Fibroblast of skin of back (primary cell): ENCODE measurements around the gene TATDN2.
"Not testable (repeated sequence)": the region's sequence is repeated elsewhere in the genome, so short reads cannot be mapped to it uniquely, and the experiment has no call there.

Experiments used
- DNase-seq: peaks from one replicate; pipeline ENCODE4 v3.0.0-alpha.2; 2013

Gene TATDN2

GRCh38 chr3:10238345-10239183 is 9.7 kb upstream of the TATDN2 start:
- DNase-seq, result no peak

GRCh38 chr3:10240799-10241198 is 7.5 kb upstream of the TATDN2 start:
- DNase-seq, result no peak

- DNase-seq, result peak; percentile 70
These were observed 5.8 kb upstream of the TATDN2 start for GRCh38 chr3:10242182-10243065.

GRCh38 chr3:10244009-10244408 is 4.2 kb upstream of the TATDN2 start:
- DNase-seq, result no peak

- DNase-seq, result no peak
These were observed 3.1 kb upstream of the TATDN2 start for GRCh38 chr3:10245081-10245712.

DNA sequence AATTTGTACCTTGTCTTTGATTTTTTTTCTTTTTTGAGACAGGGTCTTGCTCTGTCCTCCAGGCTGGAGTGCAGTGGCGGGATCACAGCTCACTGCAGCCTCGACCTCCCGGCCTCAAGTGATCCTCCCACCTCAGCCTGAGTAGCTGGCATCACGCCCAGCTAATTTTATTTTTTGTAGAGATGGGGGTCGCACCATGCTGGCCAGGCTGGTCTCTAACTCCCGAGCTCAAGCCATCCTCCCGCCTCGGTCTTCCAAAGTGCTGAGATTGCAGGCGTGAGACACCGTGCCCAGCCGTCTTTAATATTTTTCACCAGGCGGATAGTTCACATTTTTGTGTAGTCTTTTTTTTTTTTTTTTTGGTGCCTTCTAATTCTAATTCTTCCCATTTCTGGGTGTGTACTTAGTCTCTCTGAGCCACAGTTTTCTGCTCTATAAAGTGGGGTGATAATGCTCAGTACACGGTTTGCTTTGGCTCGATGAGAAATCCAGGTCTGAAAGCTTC is 528 bp upstream of the TATDN2 start:
- DNase-seq, result no peak

DNA sequence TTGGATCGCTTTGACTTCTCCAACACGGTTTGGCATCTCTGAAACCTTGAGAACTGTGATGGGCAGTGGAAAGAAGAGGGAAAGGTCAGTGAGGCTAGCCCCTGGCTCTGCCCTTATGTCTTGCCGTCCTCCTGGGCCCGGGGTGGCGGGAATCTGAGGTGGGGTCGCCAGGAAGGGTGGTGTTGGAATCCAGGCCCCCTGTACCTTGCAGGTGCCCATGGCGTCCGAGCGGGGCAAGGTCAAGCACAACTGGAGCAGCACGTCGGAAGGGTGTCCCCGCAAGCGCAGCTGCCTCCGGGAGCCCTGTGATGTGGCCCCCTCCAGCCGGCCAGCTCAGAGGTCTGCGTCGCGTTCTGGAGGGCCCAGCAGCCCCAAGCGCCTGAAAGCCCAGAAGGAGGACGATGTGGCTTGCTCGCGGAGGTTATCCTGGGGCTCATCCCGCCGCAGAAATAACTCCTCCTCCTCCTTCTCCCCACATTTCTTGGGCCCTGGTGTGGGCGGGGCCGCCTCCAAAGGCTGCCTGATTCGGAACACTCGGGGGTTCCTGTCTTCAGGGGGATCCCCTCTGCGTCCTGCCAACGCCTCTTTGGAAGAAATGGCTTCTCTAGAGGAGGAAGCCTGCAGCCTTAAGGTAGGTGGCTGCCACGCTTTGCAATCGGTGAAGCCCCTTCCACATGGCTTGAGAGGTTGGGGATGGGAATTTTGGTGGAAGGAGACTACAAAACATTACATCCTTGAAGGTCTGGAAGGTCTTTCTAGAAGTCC is 907 bp downstream of the TATDN2 start:
- DNase-seq, result no peak

DNA sequence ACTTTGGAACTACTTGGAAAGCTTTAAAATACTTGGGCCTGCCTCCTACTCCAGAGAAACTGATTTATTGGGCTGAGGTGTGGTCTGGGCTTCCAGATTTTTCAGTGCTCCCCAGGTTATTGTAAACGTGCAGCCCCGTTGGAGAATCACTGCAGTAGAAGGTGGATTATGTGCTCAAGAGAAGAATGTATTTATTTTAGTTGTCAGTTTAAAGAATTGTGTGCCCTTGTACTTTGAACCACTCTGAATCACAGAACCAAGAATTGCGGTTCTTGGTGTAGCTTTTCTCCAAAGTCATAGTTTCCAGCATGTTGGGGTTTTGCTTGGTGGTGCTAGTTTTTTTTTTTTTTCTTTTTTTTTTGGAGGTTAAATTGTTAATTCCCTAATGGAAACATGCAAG is 1.6 kb downstream of the TATDN2 start:
- DNase-seq, result no peak

- DNase-seq, result no peak
These were observed 2.7 kb downstream of the TATDN2 start for GRCh38 chr3:10251006-10251405.

GRCh38 chr3:10253731-10254130 is 5.5 kb downstream of the TATDN2 start:
- no peak for DNase-seq

GRCh38 chr3:10255835-10256234 is 7.6 kb downstream of the TATDN2 start:
- DNase-seq, result no peak

GRCh38 chr3:10259036-10259435 is 10.8 kb downstream of the TATDN2 start:
- DNase-seq, result no peak

GRCh38 chr3:10259798-10260197 is 11.5 kb downstream of the TATDN2 start:
- DNase-seq, result no peak

GRCh38 chr3:10260211-10260701 is 12.0 kb downstream of the TATDN2 start:
- DNase-seq, result no peak

DNA sequence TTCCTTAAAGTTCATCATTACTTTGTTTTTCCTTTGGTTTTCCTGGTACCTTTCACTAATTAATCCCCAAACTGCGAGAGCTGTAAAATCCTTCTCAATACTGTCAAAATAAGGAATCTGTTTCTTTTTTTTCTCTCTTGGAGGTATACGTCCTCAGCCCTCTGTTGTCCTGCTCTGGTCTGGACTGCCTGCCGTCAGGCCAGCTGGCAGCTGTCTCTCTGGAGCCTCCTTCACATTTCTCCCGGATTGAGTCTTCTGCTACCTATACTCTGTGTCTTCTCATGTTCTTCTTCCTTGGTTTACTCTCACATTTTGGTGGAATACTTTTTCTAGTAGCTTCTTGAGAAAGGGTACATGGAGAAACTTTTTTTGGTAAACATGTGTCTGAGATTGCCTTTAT is 13.8 kb downstream of the TATDN2 start:
- DNase-seq, result no peak

- peak; percentile 43 for DNase-seq
These were observed 15.5 kb downstream of the TATDN2 start for GRCh38 chr3:10263646-10264363.

DNA sequence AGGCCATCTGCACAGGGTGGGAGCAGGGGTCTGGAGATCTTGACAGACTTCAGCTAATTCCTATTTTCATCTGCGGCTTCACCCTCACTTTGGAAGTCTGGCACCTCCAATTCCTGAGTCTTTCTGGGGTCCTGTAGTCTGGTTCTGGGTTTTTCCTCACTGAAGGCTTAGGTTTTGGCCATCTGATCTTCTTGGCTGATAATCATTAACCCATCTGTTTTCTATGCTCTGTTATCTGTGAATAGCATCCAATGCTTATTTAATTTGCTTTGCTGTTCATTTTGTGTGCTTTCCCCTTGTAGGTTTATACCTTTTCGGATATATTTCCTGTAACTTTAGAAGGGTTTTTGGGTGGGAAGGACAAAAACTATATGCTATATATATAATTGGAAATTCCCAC is 17.6 kb downstream of the TATDN2 start:
- no peak for DNase-seq

GRCh38 chr3:10266936-10267335 is 18.7 kb downstream of the TATDN2 start:
- DNase-seq, result not testable (repeated sequence)

GRCh38 chr3:10268116-10268515 is 19.9 kb downstream of the TATDN2 start:
- no peak for DNase-seq

GRCh38 chr3:10268930-10269329 is 20.7 kb downstream of the TATDN2 start:
- no peak for DNase-seq

DNA sequence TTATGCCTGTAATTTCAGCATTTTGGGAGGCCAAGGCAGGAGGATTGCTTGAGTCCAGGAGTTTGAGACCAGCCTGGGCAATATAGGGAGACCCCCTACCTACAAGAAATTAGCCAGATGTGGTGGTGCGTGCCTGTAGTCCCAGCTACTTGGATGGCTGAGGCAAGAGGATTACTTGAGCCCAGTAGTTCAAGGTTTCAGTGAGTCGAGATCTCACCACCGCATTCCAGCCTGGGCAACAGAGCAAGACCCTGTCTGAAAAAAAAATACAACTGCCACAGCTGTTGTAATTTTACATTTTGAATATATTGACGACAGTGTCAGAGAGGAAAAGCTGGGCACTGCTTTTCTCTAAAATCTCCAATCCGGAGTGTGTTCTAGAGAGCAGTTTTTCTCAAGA is 21.2 kb downstream of the TATDN2 start:
- DNase-seq, result no peak
